SHP77 treated with DMSO at 0.1 percent for 48 hours (cell line): Measurements from ENCODE around the gene ARL4D.
"Not testable (repeated sequence)": the region's sequence is repeated elsewhere in the genome, so short reads cannot be mapped to it uniquely, and the experiment has no call there.

Experiments
- DNase-seq: peaks from one replicate; lab custom pipeline; 2025; lab: John Stamatoyannopoulos, UW

ARL4D gene

DNA sequence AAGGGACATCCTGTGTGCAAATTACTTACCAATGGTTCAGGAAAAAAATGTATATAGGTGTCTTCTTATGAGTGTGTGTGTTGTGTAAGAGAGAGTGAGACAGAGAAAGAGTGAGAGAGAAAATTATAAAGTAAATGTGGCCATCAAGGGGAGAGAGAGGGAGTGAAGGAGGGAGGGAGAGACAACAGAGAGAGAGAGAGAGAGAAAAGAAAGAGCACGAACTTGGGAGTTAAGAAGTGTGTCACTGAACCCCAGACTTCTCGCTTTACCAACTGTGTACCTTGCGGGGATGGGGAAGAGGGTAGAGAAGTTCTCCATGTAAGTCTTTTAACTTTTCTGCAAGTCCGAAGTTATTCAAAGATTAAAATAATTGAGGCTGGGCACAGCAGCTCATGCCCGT lies 28.8 kb upstream of the ARL4D start:
- DNase-seq, result no peak

DNA sequence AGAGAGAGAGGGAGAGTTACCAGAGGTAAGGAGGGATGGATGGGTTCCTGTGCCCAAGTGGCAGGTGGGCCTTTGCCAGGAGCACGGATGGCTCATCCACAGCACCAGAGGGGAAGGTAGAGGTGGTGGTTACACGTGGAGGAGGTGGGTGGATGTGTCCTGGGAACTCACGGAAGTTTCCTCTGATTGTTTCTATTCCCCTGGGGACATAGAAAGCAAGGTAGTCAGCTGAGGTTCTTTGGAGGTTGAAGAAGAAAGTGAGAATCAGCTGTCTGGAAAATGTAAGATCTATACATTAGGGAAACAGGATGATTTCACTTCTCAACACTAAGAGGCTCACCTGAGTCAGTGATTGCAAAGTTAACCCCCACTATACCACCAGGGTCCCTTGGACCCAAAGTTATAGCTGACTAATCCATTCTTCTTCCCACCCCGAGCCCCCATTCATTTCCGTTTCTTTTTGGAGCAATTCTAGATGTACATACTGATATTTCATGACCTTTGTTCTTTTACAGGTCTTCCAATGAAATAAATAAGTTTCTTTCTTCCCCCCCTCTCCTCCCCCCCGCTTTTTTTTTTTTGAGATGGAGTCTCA lies 27.5 kb upstream of the ARL4D start:
- no peak for DNase-seq

DNA sequence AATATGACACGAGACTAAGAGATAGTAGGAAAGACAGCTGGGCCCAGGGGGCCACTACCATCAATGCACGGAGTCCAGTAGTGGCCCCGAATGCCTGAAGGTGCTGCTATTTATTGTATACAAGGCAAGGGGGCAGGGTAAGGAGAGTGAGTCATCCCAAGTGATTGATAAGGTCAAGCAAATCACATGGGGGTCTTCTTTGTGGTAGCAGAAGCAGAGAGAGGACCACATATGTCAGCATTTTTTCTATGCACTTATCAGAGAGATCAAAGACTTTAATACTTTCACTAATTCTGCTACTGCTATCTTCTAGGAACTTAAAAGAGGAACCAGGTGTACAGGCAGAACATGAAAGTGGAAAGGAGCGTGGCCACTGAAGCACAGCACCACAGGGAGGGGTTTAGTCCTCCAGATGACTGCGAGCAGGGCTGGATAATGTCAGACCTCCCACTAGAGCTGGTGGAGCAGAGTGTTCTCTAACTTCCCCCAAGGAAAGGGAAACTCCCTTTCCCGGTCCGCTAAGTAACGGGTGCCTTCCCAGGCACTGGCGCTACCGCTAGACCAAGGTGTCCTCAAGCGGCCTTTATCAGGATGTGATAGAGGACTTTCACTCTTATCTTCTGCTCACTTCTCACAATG lies 26.4 kb upstream of the ARL4D start:
- no peak for DNase-seq

DNA sequence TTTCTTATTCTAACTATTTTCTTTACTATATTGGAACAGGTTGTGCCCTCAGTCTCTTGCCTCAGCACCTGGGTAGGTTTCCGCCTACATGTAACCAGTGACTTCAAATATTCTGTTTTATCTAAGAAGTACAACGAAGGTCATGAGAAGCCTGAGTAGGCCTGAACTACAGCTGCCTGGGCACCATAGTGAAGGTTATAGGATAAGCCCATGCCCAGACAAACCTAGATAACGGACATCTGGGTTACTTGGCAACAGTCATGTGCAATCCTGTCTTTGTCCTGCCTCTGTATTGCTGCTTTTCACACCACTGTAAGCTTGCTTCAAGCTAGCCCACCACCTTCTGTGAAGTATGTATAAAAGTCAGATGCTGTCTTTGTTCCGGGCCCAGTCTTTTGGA lies 25.4 kb upstream of the ARL4D start:
- DNase-seq, result no peak

DNA sequence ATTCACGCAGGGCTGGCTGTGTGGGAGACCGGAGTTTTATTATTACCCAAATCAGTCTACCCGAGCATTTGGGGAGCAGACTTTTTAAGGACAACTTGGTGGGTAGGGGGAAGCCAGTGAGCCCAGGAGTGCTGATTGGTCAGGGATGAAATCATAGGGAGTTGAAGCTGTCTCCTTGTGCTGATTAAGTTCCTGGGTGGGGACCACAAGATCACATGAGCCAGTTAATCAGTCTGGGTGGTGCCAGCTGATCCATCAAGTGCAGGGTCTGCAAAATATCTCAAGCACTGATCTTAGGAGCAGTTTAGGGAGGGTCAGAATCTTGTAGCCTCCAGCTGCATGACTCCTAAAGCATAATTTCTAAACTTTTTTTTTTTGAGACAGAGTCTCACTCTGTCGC lies 22.9 kb upstream of the ARL4D start:
- not testable (repeated sequence) for DNase-seq

DNA sequence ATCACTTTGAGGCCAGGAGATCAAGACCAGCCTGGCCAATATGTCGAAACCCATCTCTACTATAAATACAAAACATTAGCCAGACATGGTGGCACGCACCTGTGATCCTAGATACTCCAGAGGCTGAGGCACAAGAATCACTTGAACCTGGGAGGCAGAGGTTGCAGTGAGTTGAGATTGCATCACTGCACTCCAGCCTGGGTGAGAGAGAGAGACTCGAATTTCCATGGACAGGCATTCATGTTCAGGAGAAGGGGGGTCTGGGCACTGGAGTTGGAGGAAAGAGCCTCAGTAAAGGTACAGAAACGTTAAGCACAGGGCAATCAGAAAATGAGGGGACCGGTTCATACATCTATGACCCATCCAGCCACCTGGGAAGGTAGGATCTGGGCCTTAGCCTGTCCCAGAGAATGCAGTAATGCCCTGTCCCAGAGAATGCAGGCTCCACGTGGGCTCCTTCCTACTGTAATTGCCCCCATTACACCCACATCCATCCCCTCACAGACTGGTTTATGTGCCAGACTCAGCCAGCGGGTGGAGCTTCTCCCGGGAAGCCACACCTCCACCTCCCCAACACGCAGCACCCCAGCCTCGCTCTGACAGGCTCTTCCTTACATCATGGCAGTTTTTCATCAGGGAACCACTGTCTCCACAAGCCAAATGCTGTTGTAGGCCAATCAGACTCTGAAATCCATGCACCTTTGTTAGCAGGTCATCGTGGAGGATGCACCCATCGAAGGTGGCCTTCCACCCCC lies 21.6 kb upstream of the ARL4D start:
- DNase-seq, result no peak

DNA sequence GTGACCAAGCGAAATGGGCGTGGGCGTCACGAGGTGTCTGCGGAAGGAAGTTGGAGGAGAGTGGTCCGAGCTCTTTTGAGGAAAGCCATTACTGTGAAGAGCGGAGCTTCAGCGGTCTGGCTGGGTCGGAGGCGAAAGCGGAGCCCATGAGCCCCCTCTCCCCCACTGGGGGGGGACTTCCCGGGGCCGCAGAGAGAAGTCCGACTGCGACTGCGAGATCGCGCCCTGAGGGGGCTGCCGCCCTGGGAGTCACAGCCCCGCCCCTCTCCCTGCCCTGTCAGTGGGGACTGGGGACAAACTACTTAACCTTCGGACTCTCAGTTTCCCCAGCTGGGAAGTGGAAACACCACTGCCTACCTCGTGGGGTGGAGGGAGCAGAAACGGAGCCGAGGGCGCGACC lies 20.0 kb upstream of the ARL4D start:
- DNase-seq, result no peak

DNA sequence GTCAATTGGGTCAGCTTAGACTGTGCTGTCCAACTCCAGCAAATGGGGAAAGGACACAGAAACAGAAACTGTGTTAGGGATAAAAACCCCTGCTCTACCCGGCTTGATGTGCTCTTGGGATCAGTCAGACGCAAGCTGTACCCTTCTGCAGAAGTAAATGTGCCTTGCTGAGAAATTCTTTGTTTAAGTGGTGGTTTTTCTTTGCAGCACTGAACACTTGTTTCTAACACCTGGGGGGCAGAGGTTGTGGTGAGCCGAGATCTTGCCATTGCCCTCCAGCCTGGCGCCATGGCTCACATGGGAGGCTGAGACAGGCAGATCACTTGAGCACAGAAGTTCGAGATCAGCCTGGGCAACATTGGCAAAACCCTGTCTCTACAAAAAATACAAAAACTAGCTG lies 18.5 kb upstream of the ARL4D start:
- DNase-seq, result no peak

DNA sequence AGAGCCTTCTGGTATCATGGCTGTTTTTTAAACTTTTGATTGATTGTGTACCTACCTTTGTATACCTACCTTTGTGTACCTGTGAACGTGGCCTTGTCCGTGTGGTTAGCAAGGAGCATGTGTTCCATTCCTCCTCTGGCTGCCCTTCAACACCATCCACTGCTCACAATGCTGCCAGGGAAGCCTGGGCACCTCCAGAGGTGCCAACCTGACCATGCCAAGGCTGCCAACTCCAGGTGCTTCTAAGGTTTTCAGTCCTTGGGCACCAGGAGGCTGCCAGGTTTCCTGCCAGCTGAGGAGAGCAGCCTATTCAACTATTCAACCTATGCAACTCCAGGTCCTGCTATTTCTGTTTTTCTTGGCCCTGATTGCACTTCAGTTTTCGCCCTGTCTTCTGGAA lies 17.6 kb upstream of the ARL4D start:
- no peak for DNase-seq

DNA sequence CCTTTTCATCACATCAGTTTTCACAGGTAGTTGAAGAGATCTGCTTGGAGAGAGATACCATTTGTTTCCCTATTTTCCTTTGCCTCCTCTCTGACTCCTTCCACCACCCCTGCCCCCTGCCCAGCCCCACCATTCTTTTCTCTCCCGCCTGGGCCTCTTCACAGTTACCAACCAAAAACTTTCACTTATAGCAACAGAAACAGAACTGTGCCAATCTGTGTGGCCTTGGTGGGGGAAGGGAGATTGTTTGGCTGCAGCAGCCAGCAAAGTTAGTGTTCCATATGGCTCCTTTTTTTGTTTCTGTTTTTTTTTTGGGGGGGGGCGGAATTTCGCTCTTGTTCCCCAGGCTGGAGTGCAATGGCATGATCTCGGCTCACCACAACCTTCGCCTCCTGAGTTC lies 17.2 kb upstream of the ARL4D start:
- DNase-seq, result no peak

DNA sequence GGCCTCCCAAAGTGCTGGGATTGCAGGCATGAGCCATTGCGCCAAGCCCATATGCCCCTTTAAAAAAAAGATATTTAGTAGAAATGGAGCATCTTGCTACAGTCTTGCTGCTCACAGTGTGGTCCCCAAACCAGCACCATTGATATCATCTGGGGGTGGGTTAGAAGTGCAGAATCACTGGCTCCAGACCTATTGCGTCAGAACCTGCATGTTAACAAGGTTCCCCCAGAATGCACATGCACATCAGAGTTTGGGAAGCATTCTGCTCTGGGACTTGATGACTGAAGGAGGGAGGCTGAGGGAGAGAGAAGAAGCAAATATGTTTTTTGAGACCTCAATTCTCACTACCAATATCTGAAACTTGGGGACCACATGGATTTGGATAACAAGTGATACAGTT lies 16.0 kb upstream of the ARL4D start:
- DNase-seq, result no peak

DNA sequence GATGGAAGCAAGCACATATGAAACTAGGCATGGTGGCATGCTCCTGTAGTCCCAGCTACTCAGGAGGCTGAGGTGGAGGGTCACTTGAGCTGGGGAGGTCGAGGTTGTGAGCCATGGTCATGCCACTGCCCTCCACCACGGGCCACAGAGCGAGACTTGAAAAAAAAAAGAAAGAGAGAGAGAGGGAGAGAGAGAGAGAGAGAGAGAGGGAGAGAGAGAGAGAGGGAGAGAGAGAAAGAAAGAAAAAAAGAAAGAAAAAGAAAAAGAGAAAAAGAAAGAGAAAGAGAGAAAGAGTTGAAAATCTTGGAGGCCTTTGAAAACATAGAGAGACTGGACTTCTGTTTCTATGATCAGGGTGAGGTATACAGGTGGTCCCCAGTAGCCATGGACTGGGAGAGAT lies 15.4 kb upstream of the ARL4D start:
- no peak for DNase-seq

DNA sequence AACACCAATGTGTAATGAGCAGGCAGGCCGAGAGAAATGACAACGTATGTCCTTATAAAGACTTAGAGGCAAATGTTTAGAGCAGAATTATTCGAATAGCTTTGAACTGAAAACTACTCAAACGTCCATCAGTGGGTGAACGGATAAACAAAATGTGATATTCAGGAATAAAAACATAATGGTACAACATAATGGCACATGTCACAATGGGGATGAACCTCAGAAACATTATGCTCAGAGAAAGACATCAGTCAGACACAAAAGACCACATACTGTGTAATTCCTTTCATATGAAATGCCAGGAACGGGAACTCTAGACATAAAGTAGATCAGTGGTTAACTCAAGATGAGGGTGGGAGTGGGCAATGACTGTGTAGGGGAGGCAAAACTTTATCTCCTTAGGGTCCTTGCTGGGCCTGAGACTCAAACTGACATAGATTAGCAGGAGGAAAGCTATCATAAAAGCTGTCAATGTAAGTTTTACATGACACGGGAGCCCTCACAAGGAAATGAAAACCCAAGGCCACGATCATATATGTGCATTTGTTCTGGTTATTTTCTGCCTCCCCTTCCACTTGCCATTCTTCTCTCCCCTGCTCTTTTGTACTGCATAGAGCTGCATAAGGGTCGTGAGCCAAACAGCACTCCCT lies 14.8 kb upstream of the ARL4D start:
- no peak for DNase-seq

DNA sequence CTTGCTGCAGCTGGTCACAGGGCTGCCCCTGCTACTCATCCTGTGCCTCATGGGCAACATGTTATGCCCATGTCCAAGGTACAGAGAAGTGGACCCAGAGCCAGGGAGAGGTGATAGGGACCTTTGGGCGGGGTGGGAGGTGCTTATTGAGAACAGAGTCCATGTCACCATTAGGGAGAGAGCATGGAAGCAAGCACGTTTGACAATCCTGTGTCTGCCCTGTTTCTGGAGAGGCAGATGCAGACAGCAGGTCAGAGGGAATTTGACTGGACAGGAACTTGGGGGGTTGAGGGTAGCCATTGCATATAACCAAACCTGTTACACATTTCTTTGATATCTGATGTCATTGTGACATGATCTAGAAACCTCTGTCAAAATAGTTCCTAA lies 14.3 kb upstream of the ARL4D start:
- DNase-seq, result no peak

DNA sequence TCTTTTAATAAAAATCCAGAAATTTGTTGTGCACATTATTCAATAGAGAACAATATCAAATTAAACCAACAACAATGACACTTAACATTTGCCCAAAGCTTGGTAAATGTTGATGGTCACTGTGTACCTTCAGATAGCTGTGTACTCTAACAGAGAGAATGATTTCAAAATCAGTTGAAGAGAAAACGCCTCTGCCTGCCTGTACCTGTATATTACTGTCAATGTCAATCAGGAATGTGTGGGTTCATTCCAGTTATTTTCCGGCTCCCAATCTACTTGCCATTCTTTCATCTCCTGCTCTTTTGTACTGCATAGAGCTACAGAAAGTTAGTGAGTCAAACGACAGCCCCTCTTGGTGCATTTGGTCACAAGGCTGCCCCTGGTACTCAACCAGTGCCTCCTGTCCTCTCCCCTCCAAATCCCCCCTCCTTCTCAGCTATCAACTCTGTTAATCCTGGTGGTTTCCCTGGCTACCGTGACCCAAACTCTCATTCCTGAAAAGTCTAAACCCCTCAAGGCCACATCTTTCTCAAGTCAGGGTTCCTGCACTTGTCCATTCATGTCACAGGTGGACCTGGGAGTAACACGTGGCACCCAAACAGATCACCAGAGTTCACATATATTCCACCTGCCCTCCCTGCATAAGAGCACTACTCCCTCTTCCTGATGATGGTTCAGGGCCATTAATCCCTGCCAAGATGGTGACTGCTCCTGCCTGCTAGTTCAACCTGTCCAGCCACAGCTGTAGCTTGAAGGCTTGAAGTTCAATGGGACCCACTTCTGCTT lies 13.6 kb upstream of the ARL4D start:
- no peak for DNase-seq

DNA sequence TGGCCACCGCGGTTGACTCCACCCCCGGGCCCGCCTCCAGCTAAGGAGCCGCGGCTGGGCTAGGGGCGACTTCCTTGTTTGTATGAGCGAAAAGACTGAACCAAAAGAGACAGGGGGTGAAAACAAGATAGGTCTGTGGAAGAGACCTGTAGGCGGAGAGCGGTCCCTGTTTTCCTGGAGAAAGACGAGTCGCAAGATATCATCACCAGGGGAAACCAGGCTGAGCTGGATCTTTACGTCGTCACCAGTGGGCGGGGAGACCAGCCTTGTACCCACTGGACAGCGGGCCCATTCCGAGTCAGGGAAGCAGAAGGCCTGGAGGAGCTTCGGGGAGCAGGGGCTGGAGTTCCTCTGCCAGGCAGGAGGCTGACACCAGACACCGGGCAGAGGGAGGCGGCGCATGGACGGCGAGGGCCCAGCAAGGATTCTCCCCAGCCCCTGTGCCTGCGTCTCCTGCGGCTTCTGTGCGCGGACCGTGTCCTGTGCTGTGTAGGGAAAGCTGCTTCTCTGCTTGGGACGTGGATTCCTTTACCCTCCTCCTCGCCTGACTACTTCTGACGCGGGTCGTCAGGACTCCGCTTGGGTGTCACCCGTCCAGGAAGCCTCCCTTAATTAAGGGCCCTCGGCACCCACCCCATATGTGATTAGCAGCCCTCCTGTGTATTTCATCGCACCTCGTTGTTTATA lies 10.3 kb upstream of the ARL4D start:
- DNase-seq, result peak; percentile 68

DNA sequence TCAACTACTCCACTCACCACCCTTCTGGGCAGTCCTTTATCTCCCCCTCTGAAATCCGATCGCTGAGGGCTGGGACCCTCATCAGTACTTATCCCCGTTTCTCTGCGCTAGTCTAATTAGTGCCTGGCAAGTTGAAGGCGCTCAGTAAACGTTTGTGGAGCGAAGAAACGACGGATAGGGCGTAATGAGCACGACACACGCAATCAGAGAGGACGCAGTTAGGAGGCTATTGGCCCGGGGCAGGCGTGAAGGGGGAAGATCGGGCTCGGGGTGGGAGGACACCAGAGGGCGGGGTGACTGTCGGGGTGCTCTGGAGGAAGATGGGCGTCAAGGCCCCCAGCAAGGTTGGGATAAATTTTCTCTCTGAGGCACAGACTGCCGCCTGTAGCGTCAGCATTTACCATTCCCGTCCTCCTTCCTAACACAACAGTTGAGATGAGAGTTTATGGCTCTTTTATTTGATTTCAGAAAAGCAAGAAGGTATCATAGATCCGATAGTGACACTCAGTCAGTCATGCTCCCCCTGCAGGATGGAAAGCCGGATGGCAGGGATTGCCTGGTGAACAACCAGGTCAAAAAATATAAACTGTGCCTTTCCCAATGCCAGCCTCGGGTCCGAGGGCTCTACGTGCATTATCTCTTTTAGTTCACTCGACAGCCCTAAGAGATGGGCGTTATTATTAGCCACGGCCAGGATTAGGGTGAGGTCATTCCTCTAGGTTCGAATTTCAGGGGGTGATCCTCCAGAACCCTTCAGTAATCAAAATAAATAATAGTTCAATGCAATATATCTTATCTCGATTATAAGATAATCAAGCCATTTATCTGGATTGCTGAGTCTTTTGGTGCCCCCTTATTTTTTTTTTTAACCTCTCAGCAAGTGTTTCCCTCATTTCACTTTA lies 9.5 kb upstream of the ARL4D start:
- DNase-seq, result peak; percentile 42

DNA sequence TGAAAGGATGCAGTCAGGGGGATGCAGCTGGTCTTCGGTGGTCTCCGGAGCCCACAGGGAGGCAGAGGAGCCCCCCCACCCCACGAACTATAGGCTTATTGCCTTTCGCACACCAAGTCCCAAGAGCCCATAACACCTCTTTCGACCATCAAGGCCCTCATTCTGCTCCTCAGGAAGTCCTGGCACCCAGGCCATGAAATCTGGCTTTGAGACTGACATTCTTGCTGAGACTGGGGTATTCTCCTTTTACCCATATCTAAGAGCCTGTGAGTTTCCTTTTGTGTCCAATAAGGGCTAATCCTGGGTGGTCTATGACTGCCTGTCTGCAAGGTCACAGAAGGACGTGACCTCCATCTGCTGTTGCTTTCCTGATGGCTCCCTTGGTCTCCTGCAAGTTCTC lies 6.4 kb upstream of the ARL4D start:
- DNase-seq, result no peak

DNA sequence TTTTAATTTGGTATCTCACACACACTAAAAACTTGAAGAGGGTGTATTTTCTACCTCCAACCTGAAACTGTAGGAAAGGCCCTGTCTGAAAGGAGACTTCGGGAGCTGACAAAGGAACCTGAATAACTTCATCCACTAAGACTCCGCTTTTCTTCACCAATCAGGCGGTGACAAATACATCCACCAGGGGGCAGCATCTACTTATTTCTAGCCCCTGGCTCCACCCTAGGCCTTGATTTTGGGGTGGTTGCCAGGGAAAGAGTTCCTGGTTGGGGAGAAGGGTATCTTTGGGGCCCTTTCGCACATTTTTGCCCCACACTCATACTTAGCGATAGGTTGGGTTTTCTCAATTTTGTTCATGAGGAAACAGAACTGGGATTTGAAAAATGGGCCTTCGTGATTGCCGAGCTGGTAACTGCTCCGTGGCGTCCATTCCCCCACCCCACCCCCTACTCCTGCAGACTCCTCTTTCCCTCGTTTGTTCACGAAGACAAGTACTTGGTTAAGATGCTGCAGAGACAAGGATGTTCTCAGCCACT lies 4.8 kb upstream of the ARL4D start:
- DNase-seq, result peak; percentile 14

DNA sequence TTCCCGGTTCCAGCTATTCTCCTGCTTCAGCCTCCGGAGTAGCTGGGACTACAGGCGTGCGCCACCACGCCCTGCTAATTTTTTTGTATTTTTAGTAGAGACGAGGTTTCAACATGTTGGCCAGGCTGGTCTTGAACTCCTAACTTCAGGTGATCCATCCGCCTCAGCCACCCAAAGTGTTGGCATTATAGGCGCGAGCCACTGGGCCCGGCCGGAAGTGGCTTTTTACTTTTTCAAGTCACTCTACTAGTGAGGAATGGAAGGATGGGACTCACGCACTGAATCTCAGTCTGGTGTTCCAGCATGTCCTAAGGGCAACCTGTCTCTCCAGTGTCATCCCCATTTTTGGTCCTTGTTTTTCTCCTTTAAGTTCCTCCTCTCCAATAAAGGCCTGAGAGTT lies 4.1 kb upstream of the ARL4D start:
- DNase-seq, result not testable (repeated sequence)
